Colonic mucosa (tissue), 4 donors: Measurements from ENCODE around the gene TSPAN3. TPM values are rescaled to one million over a fixed set of nuclear protein-coding genes. Genes with fewer than 3 reads are reported as not detected.

Source experiments
- DNase-seq: peaks from one replicate; pipeline ENCODE4 v3.0.0-alpha.2; 2020
- H3K27ac ChIP-seq: fragments of 200-600 bp; one replicate; pipeline ENCODE4 v1.8.0; 2021
- H3K27me3 ChIP-seq: fragments of 200-600 bp; one replicate; pipeline ENCODE4 v1.8.0; 2021
- H3K36me3 ChIP-seq: fragments of 200-600 bp; one replicate; pipeline ENCODE4 v1.8.0; 2021
- H3K4me1 ChIP-seq: fragments of 200-600 bp; one replicate; pipeline ENCODE4 v1.8.0; 2021; ENCODE audit warnings: mild to moderate bottlenecking
- H3K4me3 ChIP-seq: fragments of 200-600 bp; one replicate; pipeline ENCODE4 v1.8.0; 2021
- H3K9ac ChIP-seq, 2 donors: one replicate each; pipeline ENCODE4 v1.7.0; 2013; ENCODE audit warnings: control low read depth in 2 of 2, low read depth in 2 of 2, low read length in 2 of 2
- H3K9me3 ChIP-seq: fragments of 200-600 bp; one replicate; pipeline ENCODE4 v1.8.0; 2021
- intact Hi-C: fragments of 100-400 bp; cut with DNase I; formaldehyde crosslinking; loops from one replicate; pipeline ENCODE4 v1.14.1; 2022
- total RNA-seq, 2 donors: library from RNA; stranded (reverse); fragmentation: NEBNext Ultra II Directional in 1 of 2; extraction: Animal tissue kit (Norgen Biotek cat#: 25700) in 1 of 2; gene quantifications; one replicate each; pipeline ENCODE4 v1.2.1, GENCODE V29; 2021
- TF ChIP-seq, protein P1 (sequence below): fragments of 200-600 bp; IDR thresholded peaks from one replicate; pipeline ENCODE4 v1.8.0; 2022; ENCODE audit warnings: antibody characterized with exemption, mild to moderate bottlenecking
- donor health status: healthy.
- donor health status: DM: no; HTN: no; CAD: no.
- donor health status: DM: no; HTN: no; CAD: no.

TSPAN3 gene
- total RNA-seq, 2 donors from 2014 or later, result 594 to 841 TPM

DNA sequence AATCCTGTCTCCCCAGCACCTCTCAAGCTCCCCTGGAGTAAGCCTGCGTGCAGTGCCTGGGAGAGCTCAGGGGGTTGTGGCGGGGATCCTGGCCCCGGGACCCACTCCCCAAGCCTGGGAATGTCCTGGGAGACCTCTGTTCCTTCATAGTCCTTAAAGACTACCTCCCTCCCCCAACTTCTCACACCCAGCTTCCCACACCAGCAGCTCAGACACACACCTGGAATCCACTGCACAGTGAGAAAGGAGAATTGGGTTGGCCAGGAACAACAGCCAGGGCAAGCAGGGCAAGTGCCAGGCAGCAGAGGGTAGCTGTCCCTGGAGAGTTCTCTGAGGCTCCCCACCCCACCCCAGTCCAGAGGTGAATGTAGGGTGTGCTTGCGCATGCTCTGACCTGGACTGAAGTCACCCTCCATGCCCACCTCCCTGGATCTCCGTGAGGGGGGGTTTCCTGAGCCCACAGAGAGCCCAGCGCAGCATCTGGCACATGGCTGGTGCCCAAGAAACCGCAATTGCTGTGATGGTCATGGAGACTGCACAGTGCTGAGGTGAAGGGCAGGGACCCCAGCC is 53.7 kb downstream of the TSPAN3 start:
- H3K9me3 ChIP-seq, result no peaks in the 10 kb centered on the region
- TF ChIP-seq, protein P1, sequence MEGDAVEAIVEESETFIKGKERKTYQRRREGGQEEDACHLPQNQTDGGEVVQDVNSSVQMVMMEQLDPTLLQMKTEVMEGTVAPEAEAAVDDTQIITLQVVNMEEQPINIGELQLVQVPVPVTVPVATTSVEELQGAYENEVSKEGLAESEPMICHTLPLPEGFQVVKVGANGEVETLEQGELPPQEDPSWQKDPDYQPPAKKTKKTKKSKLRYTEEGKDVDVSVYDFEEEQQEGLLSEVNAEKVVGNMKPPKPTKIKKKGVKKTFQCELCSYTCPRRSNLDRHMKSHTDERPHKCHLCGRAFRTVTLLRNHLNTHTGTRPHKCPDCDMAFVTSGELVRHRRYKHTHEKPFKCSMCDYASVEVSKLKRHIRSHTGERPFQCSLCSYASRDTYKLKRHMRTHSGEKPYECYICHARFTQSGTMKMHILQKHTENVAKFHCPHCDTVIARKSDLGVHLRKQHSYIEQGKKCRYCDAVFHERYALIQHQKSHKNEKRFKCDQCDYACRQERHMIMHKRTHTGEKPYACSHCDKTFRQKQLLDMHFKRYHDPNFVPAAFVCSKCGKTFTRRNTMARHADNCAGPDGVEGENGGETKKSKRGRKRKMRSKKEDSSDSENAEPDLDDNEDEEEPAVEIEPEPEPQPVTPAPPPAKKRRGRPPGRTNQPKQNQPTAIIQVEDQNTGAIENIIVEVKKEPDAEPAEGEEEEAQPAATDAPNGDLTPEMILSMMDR, result no peak
- intact Hi-C loops, result no loop called here
- H3K27me3 ChIP-seq, result no peaks in the 10 kb centered on the region
- no peak for DNase-seq
- no peaks in the 10 kb centered on the region for H3K36me3 ChIP-seq
- peaks cover 4% of the 10 kb centered on the region for H3K4me1 ChIP-seq
- H3K4me3 ChIP-seq, result no peak overlapping the region
- no peak overlapping the region for H3K27ac ChIP-seq
- H3K9ac ChIP-seq, result no peak overlapping the region

DNA sequence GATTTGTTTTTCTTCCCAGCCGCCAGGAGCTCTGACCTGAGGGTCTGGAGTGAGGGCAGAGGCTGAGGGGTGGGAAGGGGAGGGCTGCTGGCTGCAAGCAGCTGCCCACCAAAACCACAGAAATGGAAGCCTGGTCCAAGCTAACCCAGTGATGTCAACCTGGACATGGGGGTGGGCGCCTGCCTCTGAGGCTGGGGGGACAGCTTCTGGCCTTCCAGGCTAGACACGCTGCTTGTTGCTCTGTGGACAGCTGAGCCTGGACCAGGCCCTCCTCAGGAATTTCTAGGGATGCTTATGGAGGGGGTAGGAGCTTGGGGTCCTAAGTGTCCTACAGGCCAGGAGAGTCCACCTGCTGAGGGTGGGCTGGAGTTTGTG is 54.6 kb downstream of the TSPAN3 start:
- Histone ChIP-seq H3K27ac (no peak overlapping the region), H3K4me1 (peaks cover 4% of the 10 kb centered on the region), H3K36me3 (no peaks in the 10 kb centered on the region), H3K4me3 (no peak overlapping the region), H3K9ac (no peak overlapping the region), H3K27me3 (no peaks in the 10 kb centered on the region), H3K9me3 (no peaks in the 10 kb centered on the region)
- no peak for DNase-seq
- intact Hi-C loops, result no loop called here
- TF ChIP-seq, protein P1, result no peak

DNA sequence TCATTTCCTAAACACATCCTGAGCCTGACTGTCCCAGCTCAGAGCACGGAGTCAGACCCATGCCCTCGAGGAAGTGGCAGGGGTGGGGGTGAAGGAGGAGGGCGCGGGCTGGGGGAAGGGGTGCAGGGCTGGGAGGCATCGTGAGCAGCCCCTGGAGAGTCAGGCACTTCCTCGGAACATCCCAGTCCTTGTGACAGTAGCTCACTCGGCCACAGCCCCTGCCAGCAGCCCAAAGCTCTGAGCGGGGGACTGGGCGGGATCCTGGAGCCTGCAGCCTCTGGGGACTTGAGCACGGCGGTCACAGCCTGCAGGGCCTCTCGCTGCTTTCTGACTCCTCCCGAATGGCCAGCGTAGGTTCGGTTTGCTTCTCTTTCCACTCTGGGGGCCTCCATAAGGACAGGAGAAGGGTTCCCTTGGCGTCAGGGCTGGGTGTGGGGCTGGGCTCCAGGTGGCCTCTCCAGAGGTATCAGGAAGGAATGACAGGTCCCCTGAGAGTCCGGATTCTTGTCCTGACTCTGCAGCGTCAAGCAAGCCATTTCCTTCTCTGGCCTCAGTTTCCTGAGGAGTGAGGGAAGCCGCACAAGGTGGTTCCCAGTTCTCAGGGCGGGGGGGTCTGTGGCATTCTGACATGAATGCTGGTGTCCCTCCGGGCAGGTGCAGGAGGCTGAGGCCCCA is 55.1 kb downstream of the TSPAN3 start:
- intact Hi-C loops, result no loop called here
- H3K4me1 ChIP-seq, result peaks cover 4% of the 10 kb centered on the region

DNA sequence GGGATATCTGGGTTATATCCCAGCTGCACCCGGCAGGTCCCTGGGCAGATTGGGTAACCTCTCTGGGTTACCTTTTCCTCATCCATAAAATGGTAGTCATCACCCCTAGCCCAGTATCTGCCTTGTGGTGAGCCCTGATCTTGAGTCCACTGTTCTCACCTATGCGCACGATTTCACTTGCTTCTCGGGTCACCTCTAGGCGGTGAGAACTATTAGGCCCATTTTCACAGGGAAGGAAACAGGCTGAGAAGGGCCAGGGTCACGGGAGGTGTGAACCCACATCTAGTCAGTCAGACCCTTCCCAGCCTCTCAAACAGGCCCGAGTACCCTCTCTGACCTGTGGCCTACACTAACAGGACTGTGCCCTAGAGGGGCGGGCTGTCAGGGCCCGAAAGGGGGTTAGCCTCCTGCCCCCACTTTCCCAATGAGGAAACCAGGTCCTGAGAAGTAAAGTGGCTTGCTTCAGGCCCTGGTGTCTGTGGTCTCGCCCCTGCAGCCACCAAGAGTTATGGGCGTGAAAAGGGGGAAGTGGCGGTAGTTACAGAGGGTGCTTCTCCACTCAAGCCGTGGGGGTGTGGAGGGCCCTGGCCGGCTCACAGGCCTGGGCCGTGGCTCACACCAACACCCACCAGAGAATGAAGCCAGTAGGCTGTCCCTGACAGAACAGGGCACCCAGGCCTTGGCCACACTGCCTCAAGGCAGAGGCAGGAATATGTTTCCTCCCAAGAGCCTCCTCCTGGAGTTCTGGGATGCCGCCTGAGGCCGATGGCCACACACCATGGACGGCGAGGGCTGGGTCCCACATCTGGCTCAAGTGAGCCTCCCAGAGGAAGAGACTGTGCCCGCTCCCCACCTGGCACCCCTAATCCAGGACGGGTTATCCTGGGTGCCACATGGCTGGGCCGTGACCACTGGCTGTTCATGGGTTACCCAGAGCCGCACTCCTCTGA is 56.5 kb downstream of the TSPAN3 start:
- peak overlapping the region; percentile 12 to 26 for H3K9ac ChIP-seq
- intact Hi-C loops, result no loop called here
- H3K27ac ChIP-seq, result peak overlapping the region; percentile 36
- no peaks in the 10 kb centered on the region for H3K9me3 ChIP-seq
- no peaks in the 10 kb centered on the region for H3K36me3 ChIP-seq
- TF ChIP-seq, protein P1, result no peak
- DNase-seq, result no peak
- H3K27me3 ChIP-seq, result no peaks in the 10 kb centered on the region
- H3K4me1 ChIP-seq, result peaks cover 4% of the 10 kb centered on the region
- no peak overlapping the region for H3K4me3 ChIP-seq

More for the DNA sequence above, 55.1 kb downstream of the TSPAN3 start:
- Histone ChIP-seq H3K36me3 (no peaks in the 10 kb centered on the region), H3K27ac (no peak overlapping the region), H3K9ac (no peak overlapping the region), H3K4me3 (no peak overlapping the region), H3K27me3 (no peaks in the 10 kb centered on the region), H3K9me3 (no peaks in the 10 kb centered on the region)
- no peak for DNase-seq
- TF ChIP-seq, protein P1, result no peak

DNA sequence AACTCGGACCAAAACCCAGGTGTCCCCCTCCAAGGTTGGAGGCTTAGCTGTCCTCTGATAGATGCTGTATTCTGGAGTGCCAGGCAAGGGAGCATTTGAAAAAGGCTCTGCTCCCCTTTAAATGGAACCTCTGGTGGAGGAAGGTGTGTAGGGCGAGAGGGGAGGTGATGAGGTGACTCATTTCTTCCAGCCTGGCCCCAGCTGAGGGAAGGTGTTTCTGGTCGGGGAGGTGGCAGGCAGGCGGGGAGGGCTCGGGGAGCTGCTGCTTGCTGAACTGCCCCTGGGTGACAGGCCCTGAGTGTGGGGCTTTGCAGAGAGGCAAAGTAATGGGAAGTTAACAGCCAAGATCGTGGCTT is 57.2 kb downstream of the TSPAN3 start:
- H3K4me3 ChIP-seq, result no peak overlapping the region
- no peak overlapping the region for H3K27ac ChIP-seq
- no peaks in the 10 kb centered on the region for H3K27me3 ChIP-seq
- intact Hi-C loops, result no loop called here
- DNase-seq, result no peak
- no peaks in the 10 kb centered on the region for H3K36me3 ChIP-seq
- TF ChIP-seq, protein P1, result no peak
- peaks cover 4% of the 10 kb centered on the region for H3K4me1 ChIP-seq
- no peaks in the 10 kb centered on the region for H3K9me3 ChIP-seq
- H3K9ac ChIP-seq, result peak overlapping the region in 1 of 2 donors; percentile 19
